Right lobe of liver (tissue), 6 donors: ENCODE data around the gene BBS1. TPM values are rescaled to one million over a fixed set of nuclear protein-coding genes. Genes with fewer than 3 reads are reported as not detected.
A peak's percentile ranks its signal among the peaks of the same experiment; 100 is the strongest.

Experiments used
- ATAC-seq, 4 donors: fragments of 200-7000 bp; cut with Tn5 transposase; one replicate each; pipeline ENCODE4 v1.9.1; 2020; ENCODE audit warnings: mild to moderate bottlenecking in 4 of 4, moderate library complexity in 4 of 4
- DNase-seq, 3 donors: peaks; one replicate each; pipeline ENCODE4 v3.0.0-alpha.2; 2020
- H3K27ac ChIP-seq, 3 donors: fragments of 200-600 bp; one replicate each; pipeline ENCODE4 v1.8.0; 2022
- H3K27me3 ChIP-seq, 2 donors: fragments of 200-600 bp; one replicate each; pipeline ENCODE4 v1.8.0; 2022
- H3K36me3 ChIP-seq, 4 donors: fragments of 200-600 bp; sonication (generic) in 1 of 4; one replicate each; pipeline versions ENCODE4 v1.5.1 to v1.8.0; 2017 to 2022; ENCODE audit warnings: control low read depth in 1 of 4
- H3K4me1 ChIP-seq, 4 donors: fragments of 200-600 bp; sonication (generic) in 1 of 4; one replicate each; pipeline versions ENCODE4 v1.5.1 to v1.8.0; 2017 to 2022; ENCODE audit warnings: control low read depth in 1 of 4
- H3K4me3 ChIP-seq, 3 donors: fragments of 200-600 bp; one replicate each; pipeline ENCODE4 v1.8.0; 2022
- H3K9me3 ChIP-seq, 4 donors: fragments of 200-600 bp; sonication (generic) in 1 of 4; one replicate each; pipeline versions ENCODE4 v1.5.1 to v1.8.0; 2017 to 2022; ENCODE audit warnings: control low read depth in 1 of 4
- POLR2A ChIP-seq: fragments of 450-650 bp; IDR thresholded peaks from one replicate; pipeline ENCODE4 v1.6.1; 2017; ENCODE audit warnings: antibody characterized with exemption, mild to moderate bottlenecking
- WGBS: methylation state at CpG from one replicate; pipeline ENCODE4 v1.1.6; 2018; ENCODE audit warnings: low coverage, low lambda C conversion rate; ENCODE audit not compliant: insufficient coverage; ENCODE audit errors: missing lambda C conversion rate; 5-methylcytosine and 5-hydroxymethylcytosine counted together
- intact Hi-C, 2 donors: fragments of 100-400 bp; cut with DNase I; formaldehyde crosslinking; loops; one replicate each; pipeline versions ENCODE4 v1.11.2 to v1.14.1; 2022
- total RNA-seq, 6 experiments: library from RNA; depleted of rRNA in 2 of 6; stranded (reverse); fragments of >200 nt in 2 of 6; fragmentation: NEBNext Ultra II Directional in 3 of 6; extraction: Animal tissue kit (Norgen Biotek cat#: 25700) in 3 of 6; gene quantifications; one replicate each; pipeline versions ENCODE4 v1.1.0 to v1.2.4, GENCODE V29; 2016 to 2023
- TF ChIP-seq, protein P1 (sequence below), 4 donors: fragments of 200-600 bp in 3 of 4; fragments of 450-650 bp in 1 of 4; IDR thresholded peaks; one replicate each; pipeline versions ENCODE4 v1.5.1 to v1.8.0; 2016 to 2022; ENCODE audit warnings: antibody characterized with exemption in 4 of 4, mild to moderate bottlenecking in 2 of 4
- donor health status: DM: no; HTN: yes; CAD: no.
- donor health status: DM: no; HTN: no; CAD: no.
- donor health status: DM: no; HTN: no; CAD: no.
- donor health status: DM: no; HTN: yes; CAD: no.
- donor health status: DM: no; HTN: yes; CAD: no.

The BBS1 gene
- total RNA-seq, 6 experiments from 2014 or later = 6.2 to 18.1 (median 11.2) TPM

DNA sequence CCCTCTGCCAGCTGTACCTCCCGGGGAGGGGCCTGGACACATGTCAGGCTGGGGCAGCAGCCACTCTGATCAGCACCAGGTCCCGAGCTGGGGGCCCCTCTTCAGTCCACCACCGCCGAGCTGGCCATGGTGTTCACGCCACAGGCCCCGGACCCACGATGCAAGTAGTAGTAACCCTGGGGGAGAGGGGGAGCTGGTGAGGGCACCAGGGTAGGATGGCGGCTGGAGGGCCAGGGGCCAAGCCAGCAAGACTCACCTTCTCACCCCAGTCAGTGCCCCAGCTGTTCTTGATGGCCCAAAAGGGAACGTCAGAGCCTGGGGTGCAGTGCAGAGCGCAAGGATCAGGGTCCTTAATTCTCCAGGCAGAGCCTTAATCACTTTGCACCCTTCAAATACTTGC lies 53.4 kb downstream of the BBS1 start:
- intact Hi-C loops = no loop called here
- DNase-seq (no peak), ATAC-seq (no peak)
- Histone ChIP-seq H3K27ac (no peak overlapping the region), H3K27me3 (no peaks in the 10 kb centered on the region), H3K9me3 (no peaks in the 10 kb centered on the region), H3K4me1 (peaks cover 0 to 9% (median 0%) of the 10 kb centered on the region in 4 donors), H3K4me3 (no peak overlapping the region), H3K36me3 (no peaks in the 10 kb centered on the region)
- 63% methylated on average over 3 of the region's 10 CpGs for WGBS
- TF ChIP-seq, protein P1, sequence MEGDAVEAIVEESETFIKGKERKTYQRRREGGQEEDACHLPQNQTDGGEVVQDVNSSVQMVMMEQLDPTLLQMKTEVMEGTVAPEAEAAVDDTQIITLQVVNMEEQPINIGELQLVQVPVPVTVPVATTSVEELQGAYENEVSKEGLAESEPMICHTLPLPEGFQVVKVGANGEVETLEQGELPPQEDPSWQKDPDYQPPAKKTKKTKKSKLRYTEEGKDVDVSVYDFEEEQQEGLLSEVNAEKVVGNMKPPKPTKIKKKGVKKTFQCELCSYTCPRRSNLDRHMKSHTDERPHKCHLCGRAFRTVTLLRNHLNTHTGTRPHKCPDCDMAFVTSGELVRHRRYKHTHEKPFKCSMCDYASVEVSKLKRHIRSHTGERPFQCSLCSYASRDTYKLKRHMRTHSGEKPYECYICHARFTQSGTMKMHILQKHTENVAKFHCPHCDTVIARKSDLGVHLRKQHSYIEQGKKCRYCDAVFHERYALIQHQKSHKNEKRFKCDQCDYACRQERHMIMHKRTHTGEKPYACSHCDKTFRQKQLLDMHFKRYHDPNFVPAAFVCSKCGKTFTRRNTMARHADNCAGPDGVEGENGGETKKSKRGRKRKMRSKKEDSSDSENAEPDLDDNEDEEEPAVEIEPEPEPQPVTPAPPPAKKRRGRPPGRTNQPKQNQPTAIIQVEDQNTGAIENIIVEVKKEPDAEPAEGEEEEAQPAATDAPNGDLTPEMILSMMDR (IDR thresholded peaks at IDR 0.05) = no peak
- no peak for TF ChIP-seq POLR2A

DNA sequence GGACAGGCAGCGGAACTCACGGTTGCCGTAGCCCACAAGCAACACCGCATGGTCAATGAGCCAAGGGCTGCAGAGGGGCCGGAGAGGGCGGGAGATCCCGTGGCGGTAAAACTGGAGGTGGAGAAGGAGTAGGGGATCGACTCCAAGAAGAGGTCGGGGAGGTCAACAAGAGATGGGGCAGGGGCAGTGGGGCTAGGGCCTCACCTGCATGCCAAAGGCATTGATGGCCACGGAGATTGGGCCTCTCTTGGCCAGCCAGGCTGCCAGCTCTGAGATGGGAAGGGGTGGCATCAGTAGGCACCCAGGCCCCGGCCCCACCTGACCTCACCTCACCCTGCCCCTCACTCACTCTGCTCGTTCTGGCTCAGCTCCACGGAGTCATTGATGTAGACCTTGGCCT lies 54.1 kb downstream of the BBS1 start:
- no peak overlapping the region for H3K27ac ChIP-seq
- H3K27me3 ChIP-seq = no peaks in the 10 kb centered on the region
- peaks cover 0 to 5% (median 0%) of the 10 kb centered on the region in 4 donors for H3K4me1 ChIP-seq
- TF ChIP-seq, protein P1 (IDR thresholded peaks at IDR 0.05) = no peak
- no peak for TF ChIP-seq POLR2A
- no peaks in the 10 kb centered on the region for H3K9me3 ChIP-seq
- H3K4me3 ChIP-seq = no peak overlapping the region
- H3K36me3 ChIP-seq = no peaks in the 10 kb centered on the region
- no peak for ATAC-seq
- 79% methylated on average over 6 of the region's 14 CpGs for WGBS
- DNase-seq = no peak
- intact Hi-C loops = no loop called here

DNA sequence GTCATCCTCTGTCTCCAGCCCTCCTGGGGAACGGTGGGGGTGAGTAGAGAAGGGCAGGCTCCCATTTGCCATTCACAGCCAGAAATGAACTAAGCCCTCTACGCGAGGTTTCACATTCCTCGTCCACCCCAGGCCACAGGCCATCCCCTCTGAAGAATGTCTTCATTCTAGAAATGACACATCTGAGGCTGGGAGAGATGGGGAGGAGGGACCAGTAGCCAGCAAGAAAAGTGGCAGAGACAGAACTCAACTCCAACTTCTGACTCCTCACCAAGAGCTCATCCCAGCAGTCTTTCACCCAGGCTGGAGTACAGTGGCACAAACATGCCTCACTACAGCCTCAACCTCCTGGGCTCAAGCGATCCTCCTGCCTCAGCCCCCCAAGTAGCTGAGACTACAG lies 54.5 kb downstream of the BBS1 start:
- TF ChIP-seq POLR2A = no peak
- TF ChIP-seq, protein P1 (IDR thresholded peaks at IDR 0.05) = no peak
- H3K36me3 ChIP-seq = no peaks in the 10 kb centered on the region
- H3K27me3 ChIP-seq = no peaks in the 10 kb centered on the region
- no CpG with 5 or more reads among the region's 5 CpGs for WGBS
- H3K4me3 ChIP-seq = no peak overlapping the region
- DNase-seq (no peak), ATAC-seq (no peak)
- peaks cover 0 to 5% (median 0%) of the 10 kb centered on the region in 4 donors for H3K4me1 ChIP-seq
- no peak overlapping the region for H3K27ac ChIP-seq
- intact Hi-C loops = no loop called here
- H3K9me3 ChIP-seq = no peaks in the 10 kb centered on the region

DNA sequence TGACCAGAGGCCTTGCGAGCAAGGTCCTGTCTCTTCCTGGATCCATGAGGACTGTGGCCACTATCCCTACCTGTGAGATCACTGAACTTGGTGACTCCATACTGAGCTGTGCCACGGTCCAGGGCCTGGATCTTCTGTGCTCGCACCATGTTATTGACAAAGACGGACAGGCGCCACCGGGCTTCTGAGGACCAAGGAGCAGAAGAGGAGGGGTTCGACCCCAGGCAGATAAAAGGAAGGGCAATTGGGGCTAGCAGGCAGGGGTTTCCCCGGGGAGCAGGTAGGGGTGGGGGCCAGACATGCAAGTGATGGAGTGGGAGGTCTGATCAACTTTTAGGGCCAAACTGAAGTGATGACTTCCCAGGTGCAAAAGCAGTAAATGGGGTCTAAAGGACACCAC lies 55.8 kb downstream of the BBS1 start:
- Histone ChIP-seq H3K27me3 (no peaks in the 10 kb centered on the region), H3K9me3 (no peaks in the 10 kb centered on the region), H3K4me1 (peaks cover 0 to 5% (median 0%) of the 10 kb centered on the region in 4 donors), H3K36me3 (no peaks in the 10 kb centered on the region), H3K27ac (no peak overlapping the region), H3K4me3 (no peak overlapping the region)
- 91% methylated on average over 6 of the region's 8 CpGs for WGBS
- no peak for TF ChIP-seq POLR2A
- TF ChIP-seq, protein P1 (IDR thresholded peaks at IDR 0.05) = no peak
- DNase-seq (no peak), ATAC-seq (no peak)
- intact Hi-C loops = no loop called here

DNA sequence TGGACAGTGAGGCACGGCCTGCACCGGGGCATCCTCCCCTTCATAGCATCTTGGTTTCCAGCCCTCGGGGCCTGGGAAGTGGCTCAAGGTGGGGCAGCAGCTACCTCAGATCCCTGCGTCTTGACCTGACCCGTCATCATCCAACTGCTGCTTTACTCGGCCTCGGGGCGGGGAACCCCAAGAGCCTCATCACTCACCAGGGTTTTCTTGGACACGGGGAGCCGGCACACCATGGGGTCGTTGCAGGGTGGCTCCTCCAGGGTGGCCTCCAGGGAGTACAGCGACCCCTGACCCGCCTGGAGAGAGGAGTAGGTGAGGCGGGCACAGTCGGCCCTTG lies 57.3 kb downstream of the BBS1 start:
- no peak for ATAC-seq
- Histone ChIP-seq H3K27ac (no peak overlapping the region), H3K9me3 (no peaks in the 10 kb centered on the region), H3K4me1 (peaks cover 0 to 5% (median 0%) of the 10 kb centered on the region in 4 donors), H3K36me3 (no peaks in the 10 kb centered on the region), H3K4me3 (peak overlapping the region; percentile 65 to 70 (median 68)), H3K27me3 (no peaks in the 10 kb centered on the region)
- no CpG with 5 or more reads among the region's 15 CpGs for WGBS
- intact Hi-C loops = no loop called here
- no peak for DNase-seq
- TF ChIP-seq, protein P1 (IDR thresholded peaks at IDR 0.05) = no peak
- no peak for TF ChIP-seq POLR2A
